OCI-LY7 (cell line): ENCODE measurements around the gene ARPC1B. TPM values are rescaled to one million over a fixed set of nuclear protein-coding genes. Genes with fewer than 3 reads are reported as not detected.

Source experiments
- BruUV-seq: library from RNA; stranded (reverse); fragments of 400-500 nt; replicated peaks from 2 replicates; lab custom pipeline; 2021; lab: Mats Ljungman, UMichigan
- CTCF ChIA-PET: fragments of 300-600 bp; sonication (Branson Sonifier 250); formaldehyde crosslinking; loops from one replicate; lab custom pipeline; 2022; ENCODE audit warnings: antibody characterized with exemption; ENCODE audit not compliant: unreplicated experiment; lab: Charles Lee
- POLR2A ChIA-PET: fragments of 300-600 bp; sonication (Branson Sonifier 250); formaldehyde crosslinking; loops from one replicate; lab custom pipeline; 2022; ENCODE audit warnings: antibody characterized with exemption; lab: Charles Lee
- DNase-seq: peaks from one replicate; pipeline ENCODE4 v3.0.0-alpha.2; 2015; ENCODE audit warnings: low spot score
- H2AFZ ChIP-seq: fragments of 200-600 bp; sonication (generic), shearing (Covaris generic); 2 replicates; pipeline ENCODE4 v1.6.1; 2014; ENCODE audit warnings: mild to moderate bottlenecking, antibody characterized with exemption, low read length, moderate library complexity
- H3K27ac ChIP-seq: fragments of 200-600 bp; sonication (generic); 2 replicates; pipeline ENCODE4 v1.5.1; 2014; ENCODE audit warnings: mixed run types, low read depth, mild to moderate bottlenecking, moderate library complexity, low read length, inconsistent platforms; ENCODE audit not compliant: poor library complexity, severe bottlenecking
- H3K36me3 ChIP-seq: fragments of 200-600 bp; sonication (generic); 2 replicates; pipeline ENCODE4 v1.6.1; 2014; ENCODE audit warnings: mild to moderate bottlenecking, antibody characterized with exemption, low read length, moderate library complexity, mixed read lengths; ENCODE audit not compliant: insufficient read depth
- H3K4me1 ChIP-seq: fragments of 200-600 bp; sonication (generic); 2 replicates; pipeline ENCODE4 v1.5.1; 2014; ENCODE audit warnings: mild to moderate bottlenecking, low read length; ENCODE audit not compliant: insufficient read depth, poor library complexity, severe bottlenecking
- H3K4me2 ChIP-seq: fragments of 200-600 bp; sonication (generic); 2 replicates; pipeline ENCODE4 v1.6.1; 2014; ENCODE audit warnings: mild to moderate bottlenecking, low read length
- H3K4me3 ChIP-seq: fragments of 200-600 bp; sonication (generic); 2 replicates; pipeline ENCODE4 v1.5.1; 2014; ENCODE audit warnings: mild to moderate bottlenecking, low read depth, low read length; ENCODE audit not compliant: poor library complexity, severe bottlenecking
- H3K79me2 ChIP-seq: fragments of 200-600 bp; sonication (generic); 2 replicates; pipeline ENCODE4 v1.6.1; 2016; ENCODE audit warnings: low read depth, mild to moderate bottlenecking, low read length, moderate library complexity, mixed read lengths; ENCODE audit not compliant: insufficient read depth
- H3K9me2 ChIP-seq: fragments of 200-600 bp; sonication (generic); 2 replicates; pipeline ENCODE4 v1.6.1; 2016; ENCODE audit warnings: mild to moderate bottlenecking, low read length, mixed read lengths; ENCODE audit not compliant: insufficient read depth
- H3K9me3 ChIP-seq: fragments of 200-600 bp; sonication (generic); 2 replicates; pipeline ENCODE4 v1.6.1; 2014; ENCODE audit warnings: mild to moderate bottlenecking, mixed run types, low read length, mixed read lengths
- H4K20me1 ChIP-seq: fragments of 200-600 bp; sonication (generic); 2 replicates; pipeline ENCODE4 v1.6.1; 2014; ENCODE audit warnings: mild to moderate bottlenecking, antibody characterized with exemption, low read length, moderate library complexity, mixed read lengths; ENCODE audit not compliant: insufficient read depth
- EZH2phosphoT487 ChIP-seq: fragments of 200-600 bp; sonication (generic); IDR thresholded peaks from 2 replicates; pipeline ENCODE4 v1.6.1; 2018; ENCODE audit warnings: low read depth, borderline replicate concordance, mild to moderate bottlenecking, mixed run types, antibody characterized with exemption, low read length, moderate library complexity, mixed read lengths
- intact Hi-C: fragments of 100-400 bp; cut with micrococcal nuclease; formaldehyde crosslinking; loops from one replicate; pipeline ENCODE4 v1.10.0; 2022; ENCODE audit not compliant: unreplicated experiment
- total RNA-seq, 2 experiments: library from RNA; depleted of rRNA in 1 of 2; stranded (reverse); fragments of >200 nt in 1 of 2; shearing (Covaris generic) in 1 of 2; gene quantifications; 2 replicates each; pipeline ENCODE4 v1.2.3, GENCODE V29; 2014 to 2022
- TF ChIP-seq, protein P1 (sequence below): fragments of 200-600 bp; sonication (generic); conservative IDR thresholded peaks from 2 replicates; pipeline ENCODE4 v1.5.1; 2014; ENCODE audit warnings: mild to moderate bottlenecking, antibody characterized with exemption, low read length, moderate library complexity, mixed read lengths

The ARPC1B gene
- total RNA-seq, 2 experiments from 2014 or later, result 169 to 191 TPM

DNA sequence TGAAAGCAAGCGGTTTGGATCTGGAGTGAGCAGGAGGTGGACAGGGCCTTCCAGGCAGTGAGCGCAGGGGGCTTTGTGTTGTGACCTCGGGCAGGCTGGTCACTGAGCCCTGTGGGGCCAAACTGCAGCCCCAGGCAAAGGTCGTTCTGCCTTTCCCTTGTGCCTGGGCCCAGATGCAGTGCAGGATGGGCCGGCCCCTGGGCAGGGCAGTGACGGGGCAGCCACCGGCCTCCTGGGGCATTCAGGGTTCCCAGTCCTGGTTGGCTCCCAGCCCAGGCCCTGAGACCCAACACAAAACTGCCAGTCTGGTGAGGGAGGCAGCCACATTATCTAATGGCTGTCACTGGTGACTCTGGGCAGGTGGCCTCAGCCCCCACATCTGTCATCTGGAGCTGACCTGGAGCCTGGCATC lies 7.1 kb downstream of the ARPC1B start:
- H3K4me2 ChIP-seq, result peak overlapping the region; percentile 90
- H3K9me3 ChIP-seq, result no peaks in the 10 kb centered on the region; the same call in 1 of the 2 replicates
- H2AFZ ChIP-seq, result no peak overlapping the region
- no peaks in the 10 kb centered on the region for H4K20me1 ChIP-seq
- no TSS peak for BruUV-seq
- ChIA-PET POLR2A (interaction anchor here (0.6 kb wide), 1 partner anchor 26 kb away, joined by 4 read pairs; no protein-coding TSS in a partner anchor), CTCF (no interaction called here)
- no peak for DNase-seq
- peaks cover 42% of the 10 kb centered on the region for H3K4me1 ChIP-seq
- peaks cover 50% of the 10 kb centered on the region for H3K36me3 ChIP-seq
- H3K4me3 ChIP-seq, result peak overlapping the region; percentile 63
- H3K9me2 ChIP-seq, result no peaks in the 10 kb centered on the region
- TF ChIP-seq, protein P1, sequence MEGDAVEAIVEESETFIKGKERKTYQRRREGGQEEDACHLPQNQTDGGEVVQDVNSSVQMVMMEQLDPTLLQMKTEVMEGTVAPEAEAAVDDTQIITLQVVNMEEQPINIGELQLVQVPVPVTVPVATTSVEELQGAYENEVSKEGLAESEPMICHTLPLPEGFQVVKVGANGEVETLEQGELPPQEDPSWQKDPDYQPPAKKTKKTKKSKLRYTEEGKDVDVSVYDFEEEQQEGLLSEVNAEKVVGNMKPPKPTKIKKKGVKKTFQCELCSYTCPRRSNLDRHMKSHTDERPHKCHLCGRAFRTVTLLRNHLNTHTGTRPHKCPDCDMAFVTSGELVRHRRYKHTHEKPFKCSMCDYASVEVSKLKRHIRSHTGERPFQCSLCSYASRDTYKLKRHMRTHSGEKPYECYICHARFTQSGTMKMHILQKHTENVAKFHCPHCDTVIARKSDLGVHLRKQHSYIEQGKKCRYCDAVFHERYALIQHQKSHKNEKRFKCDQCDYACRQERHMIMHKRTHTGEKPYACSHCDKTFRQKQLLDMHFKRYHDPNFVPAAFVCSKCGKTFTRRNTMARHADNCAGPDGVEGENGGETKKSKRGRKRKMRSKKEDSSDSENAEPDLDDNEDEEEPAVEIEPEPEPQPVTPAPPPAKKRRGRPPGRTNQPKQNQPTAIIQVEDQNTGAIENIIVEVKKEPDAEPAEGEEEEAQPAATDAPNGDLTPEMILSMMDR, result no peak
- no peak for TF ChIP-seq EZH2phosphoT487
- H3K27ac ChIP-seq, result peak overlapping the region; percentile 96
- H3K79me2 ChIP-seq, result peaks cover 49% of the 10 kb centered on the region
- intact Hi-C loops, result loop anchor here (2.0 kb wide), 1 partner anchor 27 kb away; the partner anchor contains the start of genes BUD31 and PDAP1

DNA sequence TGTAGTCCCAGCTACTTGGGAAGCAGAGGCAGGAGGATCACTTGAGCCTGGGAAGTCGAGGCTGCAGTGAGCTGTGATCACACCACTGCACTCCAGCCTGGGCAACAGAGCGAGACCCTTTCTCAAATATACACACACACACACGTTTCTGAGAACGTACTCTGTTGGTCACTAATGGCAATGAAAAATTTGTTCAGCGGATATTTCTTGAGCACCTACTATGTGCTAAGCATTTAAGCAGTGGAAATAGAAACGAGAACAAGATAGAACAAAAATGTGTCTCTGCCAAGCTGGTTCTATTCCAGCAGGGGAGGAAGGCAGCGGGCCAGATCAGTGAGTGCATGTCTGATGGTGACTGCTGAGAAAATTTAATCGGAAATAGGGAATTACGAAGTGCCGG lies 8.7 kb downstream of the ARPC1B start:
- Histone ChIP-seq H3K27ac (no peak overlapping the region), H2AFZ (no peak overlapping the region), H3K4me1 (peaks cover 38% of the 10 kb centered on the region), H3K9me2 (no peaks in the 10 kb centered on the region), H3K79me2 (peaks cover 36% of the 10 kb centered on the region), H4K20me1 (no peaks in the 10 kb centered on the region), H3K36me3 (peaks cover 50% of the 10 kb centered on the region), H3K9me3 (no peaks in the 10 kb centered on the region), H3K4me3 (no peak overlapping the region), H3K4me2 (no peak overlapping the region)
- intact Hi-C loops, result no loop called here
- BruUV-seq, result no TSS peak
- no peak for DNase-seq
- no peak for TF ChIP-seq EZH2phosphoT487
- TF ChIP-seq, protein P1, result no peak
- ChIA-PET CTCF (no interaction called here), POLR2A (interaction anchor here (0.6 to 0.7 kb wide), 2 partner anchors 115 to 173 kb away, joined by 3 to 4 read pairs; no protein-coding TSS in a partner anchor)

DNA sequence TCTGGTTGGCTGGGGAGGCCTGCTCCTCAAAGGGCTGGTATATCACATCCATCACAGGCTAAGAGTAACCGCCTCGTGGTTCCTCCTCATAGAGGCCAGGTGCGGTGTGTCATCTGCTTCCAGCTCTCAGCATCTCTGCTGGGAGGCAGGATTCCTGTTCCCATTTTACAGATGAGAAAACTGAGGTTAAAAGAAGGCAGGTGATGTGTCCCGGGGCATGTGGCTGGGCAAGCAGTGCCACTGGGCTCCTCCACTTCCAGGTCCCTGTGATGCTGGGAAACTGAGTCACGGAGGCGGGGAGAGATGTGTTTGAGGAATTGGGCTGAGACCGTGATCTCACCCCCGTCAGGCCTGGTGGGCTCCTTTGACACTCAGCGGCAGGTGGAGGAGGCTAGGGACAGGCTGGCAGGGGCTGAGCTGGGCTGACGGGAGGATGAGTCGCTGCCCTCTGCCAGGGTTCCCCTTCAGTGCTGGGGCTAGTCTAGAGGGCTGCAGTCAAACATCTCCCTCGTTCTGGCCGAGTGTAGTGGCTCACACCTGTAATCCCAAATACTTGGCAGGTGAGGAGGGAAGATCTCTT lies 9.4 kb downstream of the ARPC1B start:
- DNase-seq, result no peak
- Histone ChIP-seq H3K9me3 (no peaks in the 10 kb centered on the region), H2AFZ (no peak overlapping the region), H3K79me2 (peaks cover 36% of the 10 kb centered on the region), H3K4me1 (peaks cover 36% of the 10 kb centered on the region), H3K9me2 (no peaks in the 10 kb centered on the region), H3K4me2 (no peak overlapping the region), H3K36me3 (peaks cover 49% of the 10 kb centered on the region), H3K4me3 (no peak overlapping the region), H4K20me1 (no peaks in the 10 kb centered on the region), H3K27ac (no peak overlapping the region)
- no peak for TF ChIP-seq EZH2phosphoT487
- TF ChIP-seq, protein P1, result no peak
- no TSS peak for BruUV-seq
- ChIA-PET CTCF (no interaction called here), POLR2A (no interaction called here)
- intact Hi-C loops, result no loop called here
